ENCODE measurements around the gene BUD23. TPM values are rescaled to one million over a fixed set of nuclear protein-coding genes. Genes with fewer than 3 reads are reported as not detected.

The BUD23 gene
- total and polyA plus RNA-seq, 7 donors: 50.4 to 155 (median 96.2) TPM

GRCh38 chr7:73736885-73737284 lies 53.5 kb downstream of the BUD23 start:
- DNase-seq: no peak
- Histone ChIP-seq H3K27me3 (ENCODE audit: insufficient read depth in 3 of 3, low read length in 2 of 3) (no peaks in the 10 kb centered on the region), H3K27ac (no peak overlapping the region), H3K4me1 (no peaks in the 10 kb centered on the region), H3K4me3 (no peak overlapping the region), H3K36me3 (ENCODE audit: insufficient read depth in 1 of 2, low read depth in 1 of 2) (peaks cover 4 to 20% of the 10 kb centered on the region in 2 donors), H3K9me3 (no peaks in the 10 kb centered on the region)
- no peak for TF ChIP-seq CTCF (IDR thresholded peaks at IDR 0.05)
- ATAC-seq: no peak
- WGBS, 3 donors: 93 to 99% (median 93%) methylated on average over 14 of the region's 14 CpGs
- intact Hi-C loops (cut with DNase I): loop anchor here in 1 of 2 donors (10.0 kb wide), 1 partner anchor 118 kb away; no protein-coding TSS in a partner anchor

GRCh38 chr7:73737491-73738219 lies 54.3 kb downstream of the BUD23 start:
- ATAC-seq (no peak), DNase-seq (no peak)
- Histone ChIP-seq H3K9me3 (no peaks in the 10 kb centered on the region), H3K4me1 (no peaks in the 10 kb centered on the region), H3K27ac (no peak overlapping the region), H3K27me3 (ENCODE audit: insufficient read depth in 3 of 3, low read length in 2 of 3) (no peaks in the 10 kb centered on the region), H3K4me3 (peak overlapping the region; percentile 91), H3K36me3 (ENCODE audit: insufficient read depth in 1 of 2, low read depth in 1 of 2) (peaks cover 4 to 20% of the 10 kb centered on the region in 2 donors)
- 69 to 74% (median 72%) methylated on average over 17 of the region's 17 CpGs for WGBS, 3 donors
- intact Hi-C loops (cut with DNase I): loop anchor here in 1 of 2 donors (10.0 kb wide), 1 partner anchor 117 kb away; no protein-coding TSS in a partner anchor
- TF ChIP-seq CTCF (IDR thresholded peaks at IDR 0.05): no peak

GRCh38 chr7:73738220-73738611 lies 54.8 kb downstream of the BUD23 start:
- Histone ChIP-seq H3K9me3 (no peaks in the 10 kb centered on the region), H3K27me3 (ENCODE audit: insufficient read depth in 3 of 3, low read length in 2 of 3) (no peaks in the 10 kb centered on the region), H3K36me3 (ENCODE audit: insufficient read depth in 1 of 2, low read depth in 1 of 2) (peaks cover 4 to 20% of the 10 kb centered on the region in 2 donors), H3K27ac (peak overlapping the region; percentile 78), H3K4me1 (no peaks in the 10 kb centered on the region), H3K4me3 (peak overlapping the region; percentile 91)
- TF ChIP-seq CTCF (IDR thresholded peaks at IDR 0.05): no peak
- ATAC-seq: peak; percentile 31 to 59 (median 39)
- intact Hi-C loops (cut with DNase I): loop anchor here in 1 of 2 donors (10.0 kb wide), 1 partner anchor 117 kb away; no protein-coding TSS in a partner anchor
- 0 to 1% (median 1%) methylated on average over 21 to 24 of the region's 24 CpGs for WGBS, 3 donors
- DNase-seq: peak in 1 of 2 donors; percentile 63

GRCh38 chr7:73738612-73739386 lies 55.4 kb downstream of the BUD23 start, which contains the start of gene ABHD11:
ABHD11 (minus strand) TSS chr7:73738802; CDS start chr7:73738770, 32 bp downstream.
- intact Hi-C loops (cut with DNase I): loop anchor here in 1 of 2 donors (10.0 kb wide), 1 partner anchor 116 kb away; no protein-coding TSS in a partner anchor
- 0% methylated on average over 67 to 84 of the region's 84 CpGs for WGBS, 3 donors
- peak; percentile 96 to 99 for DNase-seq

More at GRCh38 chr7:73738612-73739386, 55.4 kb downstream of the BUD23 start, which contains the start of gene ABHD11:
- ATAC-seq: peak; percentile 95 to 97 (median 96)
- no peak for TF ChIP-seq CTCF (IDR thresholded peaks at IDR 0.05)
- Histone ChIP-seq H3K4me1 (no peaks in the 10 kb centered on the region), H3K27ac (peak within 1 kb of the TSS; percentile 83), H3K9me3 (no peaks in the 10 kb centered on the region), H3K4me3 (peak within 1 kb of the TSS; percentile 91), H3K36me3 (ENCODE audit: insufficient read depth in 1 of 2, low read depth in 1 of 2) (peaks cover 4 to 20% of the 10 kb centered on the region in 2 donors), H3K27me3 (ENCODE audit: insufficient read depth in 3 of 3, low read length in 2 of 3) (no peaks in the 10 kb centered on the region)
